Cardiac fibroblast (primary cell): ENCODE results near the gene PDE8B.

Source experiments
- DNase-seq, 2 donors: peaks; one replicate each; pipeline versions ENCODE4 v3.0.0 to v3.0.0-alpha.2; 2010; ENCODE audit warnings: low read depth in 2 of 2
- H3K4me3 ChIP-seq, 2 donors: replicated peaks in 1 of 2; 1 replicate in 1 of 2; 2 replicates in 1 of 2; pipeline ENCODE4 v1.5.1; 2011; ENCODE audit warnings: low read depth in 2 of 2, low read length in 2 of 2, mild to moderate bottlenecking in 2 of 2, moderate library complexity in 1 of 2
- TF ChIP-seq, protein P1 (sequence below): IDR thresholded peaks from one replicate; pipeline ENCODE4 v1.5.1; 2011; ENCODE audit warnings: low read depth, mild to moderate bottlenecking, low read length, inconsistent platforms

PDE8B gene

DNA sequence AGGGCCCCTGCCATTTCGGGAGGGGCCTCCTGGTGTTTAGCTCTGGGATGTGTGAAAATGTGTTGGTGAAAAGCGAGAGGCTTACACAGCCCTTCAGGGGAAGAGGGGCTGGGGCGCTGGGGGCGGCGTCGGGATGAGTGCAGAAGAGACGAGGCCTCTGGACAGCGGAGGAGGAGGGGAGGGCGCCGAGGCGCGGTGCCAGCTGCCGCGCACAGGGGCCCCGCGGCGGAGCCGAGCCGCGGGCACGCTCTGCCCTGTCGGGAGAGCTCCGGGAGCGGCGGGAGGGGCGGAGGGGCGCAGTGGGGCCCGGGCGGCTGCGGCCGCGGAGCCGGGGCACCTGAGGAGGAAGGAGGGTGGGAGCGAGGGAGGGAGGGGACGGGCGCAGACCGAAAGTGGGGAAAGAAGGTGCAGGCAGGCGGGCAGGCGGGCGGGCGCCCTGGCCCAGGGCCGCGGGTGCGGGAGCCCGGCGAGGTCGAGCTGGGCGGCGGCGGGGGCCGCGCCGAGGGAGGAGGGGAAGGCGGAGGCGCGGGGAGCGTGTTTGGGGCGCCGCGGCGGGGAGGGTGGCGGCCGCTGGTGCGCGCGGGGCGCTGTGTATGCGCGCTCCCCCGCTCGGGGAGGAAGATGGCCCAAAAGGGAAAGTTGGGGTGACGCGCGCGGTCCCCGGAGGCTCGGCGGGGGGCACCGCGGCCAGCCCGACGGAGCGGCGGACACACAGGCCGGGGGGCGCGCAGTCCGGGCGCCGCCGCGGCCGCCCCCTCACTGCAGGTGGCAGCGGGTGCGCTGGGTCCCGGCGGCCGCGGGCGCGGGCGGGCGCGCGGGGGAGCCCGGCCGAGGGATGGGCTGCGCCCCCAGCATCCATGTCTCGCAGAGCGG lies at the start of gene PDE8B:
Gene PDE8B, plus strand, starts transcription at position 590 of the 873 bp plus-strand sequence. Its CDS starts 246 bp downstream, at position 836.
- TF ChIP-seq, protein P1, sequence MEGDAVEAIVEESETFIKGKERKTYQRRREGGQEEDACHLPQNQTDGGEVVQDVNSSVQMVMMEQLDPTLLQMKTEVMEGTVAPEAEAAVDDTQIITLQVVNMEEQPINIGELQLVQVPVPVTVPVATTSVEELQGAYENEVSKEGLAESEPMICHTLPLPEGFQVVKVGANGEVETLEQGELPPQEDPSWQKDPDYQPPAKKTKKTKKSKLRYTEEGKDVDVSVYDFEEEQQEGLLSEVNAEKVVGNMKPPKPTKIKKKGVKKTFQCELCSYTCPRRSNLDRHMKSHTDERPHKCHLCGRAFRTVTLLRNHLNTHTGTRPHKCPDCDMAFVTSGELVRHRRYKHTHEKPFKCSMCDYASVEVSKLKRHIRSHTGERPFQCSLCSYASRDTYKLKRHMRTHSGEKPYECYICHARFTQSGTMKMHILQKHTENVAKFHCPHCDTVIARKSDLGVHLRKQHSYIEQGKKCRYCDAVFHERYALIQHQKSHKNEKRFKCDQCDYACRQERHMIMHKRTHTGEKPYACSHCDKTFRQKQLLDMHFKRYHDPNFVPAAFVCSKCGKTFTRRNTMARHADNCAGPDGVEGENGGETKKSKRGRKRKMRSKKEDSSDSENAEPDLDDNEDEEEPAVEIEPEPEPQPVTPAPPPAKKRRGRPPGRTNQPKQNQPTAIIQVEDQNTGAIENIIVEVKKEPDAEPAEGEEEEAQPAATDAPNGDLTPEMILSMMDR: no peak
- H3K4me3 ChIP-seq: peak within 1 kb of the TSS; percentile 19 to 22
- DNase-seq: no peak

DNA sequence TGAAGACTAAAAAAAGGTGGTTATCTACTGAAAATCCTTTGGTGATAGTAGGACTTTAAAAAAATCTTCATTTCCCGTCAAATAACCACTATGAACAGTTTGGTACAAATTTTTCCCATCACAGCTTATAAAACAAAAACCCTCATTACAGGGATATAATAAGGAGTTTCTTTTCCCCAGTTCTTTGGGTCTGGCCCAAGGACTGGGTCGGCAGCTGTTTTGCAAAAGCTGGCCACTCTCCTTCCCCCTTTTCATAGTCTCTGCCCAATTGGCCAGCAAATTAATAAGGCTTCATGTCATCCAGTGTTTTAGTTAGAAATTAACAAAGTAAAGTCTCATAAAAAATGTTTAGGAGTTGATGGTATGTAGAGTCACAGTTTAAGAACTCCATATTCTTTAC lies 47.0 kb upstream of the PDE8B start:
- no peak for DNase-seq
- H3K4me3 ChIP-seq: no peak overlapping the region
- TF ChIP-seq, protein P1: no peak

- no peak for DNase-seq
- no peak overlapping the region for H3K4me3 ChIP-seq
- TF ChIP-seq, protein P1: no peak
These were observed 43.4 kb upstream of the PDE8B start for GRCh38 chr5:77167063-77167462.

- peak; percentile 75 to 89 for DNase-seq
- no peak overlapping the region for H3K4me3 ChIP-seq
- TF ChIP-seq, protein P1: no peak
These were observed 42.8 kb upstream of the PDE8B start for GRCh38 chr5:77167695-77168121.

GRCh38 chr5:77168161-77168878 lies 42.2 kb upstream of the PDE8B start:
- TF ChIP-seq, protein P1: no peak
- peak in 1 of 2 donors; percentile 64 for DNase-seq
- peak overlapping the region in 1 of 2 donors; percentile 4 for H3K4me3 ChIP-seq

GRCh38 chr5:77168879-77169244 lies 41.6 kb upstream of the PDE8B start:
- no peak overlapping the region for H3K4me3 ChIP-seq
- DNase-seq: peak; percentile 5 to 19
- TF ChIP-seq, protein P1: no peak
